GM19455 (cell line): ENCODE results near the gene CA10.

Experiments used
- ATAC-seq: cut with Tn5 transposase; IDR thresholded peaks from one replicate; pipeline ENCODE4 v1.9.1; 2021; ENCODE audit not compliant: unreplicated experiment

CA10 gene

DNA sequence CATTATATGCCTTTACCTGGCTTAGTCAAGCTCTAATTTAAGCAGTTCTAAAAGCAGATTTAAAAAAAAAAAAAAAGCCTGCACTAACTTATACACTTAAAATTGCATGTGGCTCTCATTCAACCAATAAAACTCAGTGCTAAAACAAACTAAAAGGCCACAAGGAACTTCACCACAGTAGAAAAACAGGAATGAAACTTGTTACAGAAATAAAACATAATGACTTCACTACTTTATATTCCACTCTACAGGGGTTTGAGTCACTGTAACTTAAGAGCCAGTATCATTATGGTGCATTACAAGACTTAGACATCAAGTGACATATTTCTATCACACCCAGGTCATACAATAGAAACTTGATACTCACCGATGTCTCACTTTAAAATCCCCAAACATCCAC, 11.1 kb downstream of the CA10 start:
- ATAC-seq, result no peak

DNA sequence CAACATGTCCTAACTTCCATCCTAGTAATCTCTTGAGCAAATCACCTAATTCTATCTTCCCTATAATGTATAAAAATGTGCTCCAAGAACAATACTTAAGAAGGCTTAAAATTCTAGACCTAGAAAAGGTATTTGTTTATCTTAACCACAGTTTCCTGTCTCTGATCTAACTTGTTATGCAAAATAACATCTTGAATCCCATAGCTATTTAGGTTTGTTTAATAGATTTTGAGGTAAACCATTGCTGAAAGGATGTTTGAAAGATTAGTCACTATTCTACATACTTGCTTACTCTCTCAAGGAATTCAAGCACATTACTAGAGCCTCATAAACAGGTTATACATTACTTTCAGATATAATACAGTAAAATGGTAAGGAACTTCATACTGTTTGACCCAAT, 13.0 kb downstream of the CA10 start:
- ATAC-seq, result no peak

DNA sequence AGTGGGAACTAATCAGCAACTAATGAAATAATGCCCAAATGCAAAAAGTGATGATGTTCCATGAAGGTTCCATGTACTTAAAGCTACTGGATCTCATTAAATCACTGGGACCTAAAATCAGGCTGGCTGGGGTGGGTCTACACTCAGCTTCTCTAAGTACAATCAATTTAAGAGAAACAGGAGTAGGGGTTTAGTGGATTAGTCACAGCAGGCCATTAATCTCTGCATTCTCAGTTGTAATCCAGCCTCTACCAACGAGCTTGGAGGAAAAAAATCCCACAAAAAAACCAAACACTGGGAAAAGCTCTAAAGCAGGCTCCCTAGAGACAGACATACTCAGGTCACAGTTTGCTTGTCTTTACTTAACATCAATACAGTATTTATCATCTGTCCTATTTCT, 15.0 kb downstream of the CA10 start:
- ATAC-seq, result no peak

DNA sequence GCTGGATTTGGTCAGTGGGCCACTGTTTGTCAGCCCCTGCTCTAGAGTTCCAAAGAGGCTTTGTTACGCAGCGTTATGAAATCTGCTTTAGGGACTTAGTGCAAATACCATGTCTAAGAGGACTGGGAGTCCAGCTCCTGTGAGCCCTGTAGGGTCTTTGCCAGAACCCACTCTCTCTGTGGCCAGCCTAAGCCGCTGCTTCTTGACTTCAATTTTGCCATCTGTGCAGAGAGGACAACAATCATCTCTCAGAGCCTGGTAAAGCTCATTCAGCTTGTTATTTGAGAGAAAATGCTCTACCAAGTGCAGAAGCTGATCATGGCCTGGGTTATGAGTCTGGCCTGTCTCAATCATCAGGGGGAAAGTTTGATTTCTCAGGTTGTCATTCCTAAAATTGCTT, 17.9 kb downstream of the CA10 start:
- ATAC-seq, result no peak

DNA sequence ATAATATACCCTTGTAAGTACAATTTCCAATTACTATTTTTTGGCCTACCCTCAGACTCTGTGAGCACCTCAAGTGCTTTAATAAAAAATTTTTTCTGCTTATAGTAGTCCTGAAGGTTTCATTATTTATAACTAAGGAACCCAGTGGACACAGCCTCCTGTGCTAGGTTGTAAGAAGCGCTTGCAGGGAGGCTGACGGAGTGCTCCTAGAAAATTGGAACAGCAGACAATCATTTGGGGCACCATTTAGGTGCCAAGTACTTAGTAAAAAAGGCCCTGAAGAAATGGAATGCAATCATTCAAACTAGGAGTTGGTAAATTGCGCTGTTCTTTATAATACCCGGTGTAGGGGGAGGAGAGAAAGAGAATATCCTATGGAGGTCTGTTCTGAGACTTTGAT, 19.8 kb downstream of the CA10 start:
- ATAC-seq, result no peak

DNA sequence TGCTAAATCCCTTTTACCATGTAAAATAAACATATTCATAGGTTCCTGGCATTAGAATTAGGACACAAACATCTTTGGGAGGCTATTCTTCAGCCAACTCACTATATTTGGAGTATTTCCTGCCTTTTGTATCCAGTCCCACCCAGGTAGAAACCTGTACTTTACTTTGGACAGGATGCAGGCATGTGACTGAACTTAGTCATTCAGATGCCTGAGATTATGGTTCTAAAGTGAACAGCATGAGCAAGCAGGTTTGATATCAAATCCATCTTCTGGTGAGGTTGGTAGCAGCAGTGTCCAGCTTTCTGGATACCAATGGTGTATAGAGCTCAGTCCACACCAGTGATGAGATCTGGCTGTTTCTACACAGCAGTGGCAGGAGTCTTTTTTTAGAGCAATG, 20.2 kb downstream of the CA10 start:
- ATAC-seq, result no peak

DNA sequence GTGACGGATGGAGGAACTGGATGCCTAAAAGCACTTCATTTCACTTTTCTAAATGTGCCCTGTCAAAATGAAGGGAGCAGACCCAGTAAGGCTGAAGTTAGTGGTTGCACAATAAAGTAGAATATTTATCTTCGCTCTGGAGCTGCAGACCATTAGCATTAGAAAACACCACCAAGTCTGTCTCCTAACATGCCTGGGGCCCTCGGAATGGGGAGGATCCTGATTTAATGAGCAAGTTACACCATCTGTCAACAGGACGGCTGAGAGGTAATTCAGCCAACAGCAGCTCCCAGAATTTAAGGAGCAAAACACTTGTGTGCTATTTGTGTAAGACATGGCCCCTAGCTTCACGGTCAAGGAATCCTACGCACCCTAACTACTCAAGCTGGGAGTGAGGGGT, 22.3 kb downstream of the CA10 start:
- ATAC-seq, result no peak

DNA sequence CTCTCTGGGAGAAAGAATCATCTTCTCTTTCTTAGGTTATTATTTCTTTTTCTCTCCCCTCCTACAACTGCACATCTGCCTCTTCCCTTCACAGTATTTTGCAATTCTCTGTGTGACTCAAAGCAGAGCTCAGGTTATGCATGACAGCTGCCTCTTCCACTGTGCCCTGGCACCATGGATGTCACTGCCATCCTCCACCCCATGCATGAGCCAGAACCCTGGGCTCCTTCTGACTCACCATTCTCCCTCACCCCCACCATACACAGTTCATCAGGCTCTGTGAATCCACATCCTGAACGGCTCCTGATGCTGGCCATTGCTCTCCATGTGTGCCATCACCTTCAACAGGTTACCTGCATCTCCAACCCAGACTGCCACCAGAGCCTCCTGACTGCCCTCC, 23.9 kb downstream of the CA10 start:
- ATAC-seq, result no peak

DNA sequence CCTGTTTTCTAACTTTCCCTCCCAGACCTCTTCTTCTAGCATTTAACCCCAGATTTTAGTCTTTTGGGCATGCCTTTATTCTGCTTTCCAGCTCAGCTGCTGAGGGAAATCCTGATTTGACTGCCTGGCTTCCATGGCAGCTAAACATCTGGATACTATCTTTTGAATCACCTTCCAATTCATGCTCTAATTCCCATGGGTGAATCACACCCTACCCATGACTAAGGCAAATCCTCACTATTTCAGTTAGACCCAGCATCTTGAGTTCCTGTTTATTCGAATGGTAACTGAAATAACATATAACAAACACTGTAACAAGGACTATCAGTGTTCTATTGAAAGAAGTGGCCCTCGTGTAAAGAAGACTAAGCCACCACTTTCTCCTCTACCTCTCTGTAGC, 29.8 kb downstream of the CA10 start:
- no peak for ATAC-seq

DNA sequence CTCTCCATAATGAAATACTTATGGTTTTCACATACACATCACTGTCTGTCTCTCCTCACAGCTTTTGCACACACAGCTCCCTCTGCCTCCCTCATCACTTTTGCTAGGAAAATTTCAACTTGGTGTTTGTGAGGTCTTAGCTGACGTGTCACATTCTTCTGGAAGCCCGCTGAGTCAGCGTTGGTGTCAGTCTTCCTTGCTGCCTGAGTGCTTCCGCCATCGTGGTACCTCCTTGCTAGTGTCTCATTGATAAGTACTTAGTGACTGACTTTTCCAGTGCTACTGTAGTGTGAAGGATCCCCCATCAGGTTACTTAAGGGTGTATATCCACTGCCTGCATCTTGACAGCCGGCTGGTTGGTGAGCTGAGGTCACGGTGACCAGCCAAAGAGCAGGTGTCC, 33.5 kb downstream of the CA10 start:
- ATAC-seq, result no peak

DNA sequence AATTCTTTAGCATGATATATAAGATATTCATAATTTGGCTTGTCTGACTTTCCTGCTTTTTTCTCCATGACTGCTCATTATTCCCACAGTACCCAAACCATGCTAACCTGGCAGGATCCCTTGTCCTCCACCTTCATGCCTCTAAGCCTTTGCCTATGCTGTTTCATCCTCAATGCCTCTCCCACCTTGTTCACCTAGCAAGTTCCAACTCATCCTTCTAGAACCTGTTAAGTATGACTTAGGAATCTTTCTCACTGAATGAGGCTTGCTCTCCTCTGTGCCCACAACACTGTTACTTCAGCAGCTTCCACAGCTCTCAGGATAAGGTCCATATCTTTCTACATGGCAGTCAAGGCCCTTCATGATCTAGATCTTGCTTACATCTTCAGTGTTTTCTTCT, 34.0 kb downstream of the CA10 start:
- no peak for ATAC-seq

DNA sequence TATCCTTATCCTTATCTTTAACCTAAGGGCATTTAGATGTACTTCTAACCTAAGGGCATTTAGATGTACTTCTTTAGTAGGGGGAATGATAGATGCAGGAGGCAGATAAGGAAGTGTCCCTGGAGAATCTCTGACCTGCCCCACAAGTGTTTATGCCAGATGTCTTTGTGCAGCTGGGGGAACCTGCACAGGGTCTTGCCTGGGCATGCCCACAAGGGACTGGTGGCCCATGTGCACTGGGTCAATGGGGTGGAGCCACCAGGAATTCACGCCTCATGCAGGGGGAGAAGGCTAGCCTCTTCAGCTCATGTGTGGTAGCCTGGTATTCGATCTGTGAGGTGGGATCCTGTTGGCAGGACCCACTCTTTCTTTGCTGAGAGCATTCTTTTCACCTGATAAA, 38.0 kb downstream of the CA10 start:
- ATAC-seq, result no peak

DNA sequence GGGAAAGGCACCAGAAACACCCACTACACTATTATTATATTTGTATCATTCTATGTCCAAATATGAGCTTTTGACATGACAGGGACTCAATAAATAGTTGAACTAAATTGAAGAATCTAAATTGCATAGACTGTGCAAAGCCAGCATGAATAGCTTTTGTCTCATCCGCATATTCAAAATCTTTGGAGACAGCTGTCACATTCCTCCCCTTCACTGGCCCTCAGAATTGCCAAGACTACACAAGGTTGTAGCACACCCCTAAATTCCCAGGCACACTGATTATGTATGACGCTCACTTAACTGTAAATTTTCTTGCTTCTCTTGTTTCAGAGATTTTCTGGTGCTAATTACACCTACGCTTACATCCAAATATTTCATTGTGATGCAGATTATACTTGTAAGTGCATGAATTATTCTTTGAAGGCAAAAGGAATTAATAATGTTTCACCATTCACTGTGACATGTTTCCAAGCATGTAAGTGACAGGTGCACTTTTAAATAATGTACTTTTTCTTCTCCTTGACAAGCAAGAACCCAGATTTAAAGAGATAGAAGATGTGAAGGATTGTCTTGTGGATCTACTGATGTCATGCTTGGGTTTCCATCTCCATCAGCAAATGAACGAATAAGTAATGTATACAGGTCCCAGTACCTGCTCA, 47.5 kb downstream of the CA10 start:
- ATAC-seq, result no peak

DNA sequence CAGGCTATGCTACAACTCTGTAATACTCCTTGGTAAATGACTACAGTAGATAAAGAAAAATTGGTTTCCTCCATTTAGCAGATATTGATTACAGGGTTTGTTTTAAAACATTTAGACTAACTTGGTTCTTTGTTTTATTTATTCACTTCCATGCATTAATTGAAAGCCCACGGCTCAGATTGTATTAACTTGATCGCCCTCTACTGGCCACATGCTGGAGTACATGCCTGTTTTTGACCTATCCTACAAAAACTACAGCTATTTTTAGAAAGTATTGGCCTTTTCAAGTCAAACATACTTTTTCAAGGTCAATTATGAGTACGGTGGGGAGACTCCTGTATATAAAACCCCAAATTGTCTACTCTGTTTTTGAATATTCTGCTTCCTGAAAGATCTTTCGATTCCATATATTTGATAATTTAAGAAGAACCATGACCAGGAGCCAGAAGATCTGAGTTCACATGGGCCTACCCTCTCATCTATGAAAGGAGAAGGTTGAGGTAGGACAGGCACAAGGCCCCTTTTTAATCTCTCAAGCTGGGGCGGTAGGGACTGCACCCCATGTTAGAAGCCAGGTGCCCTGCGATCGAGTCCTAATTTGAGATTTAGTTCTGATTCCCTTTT, 51.8 kb downstream of the CA10 start:
- no peak for ATAC-seq

DNA sequence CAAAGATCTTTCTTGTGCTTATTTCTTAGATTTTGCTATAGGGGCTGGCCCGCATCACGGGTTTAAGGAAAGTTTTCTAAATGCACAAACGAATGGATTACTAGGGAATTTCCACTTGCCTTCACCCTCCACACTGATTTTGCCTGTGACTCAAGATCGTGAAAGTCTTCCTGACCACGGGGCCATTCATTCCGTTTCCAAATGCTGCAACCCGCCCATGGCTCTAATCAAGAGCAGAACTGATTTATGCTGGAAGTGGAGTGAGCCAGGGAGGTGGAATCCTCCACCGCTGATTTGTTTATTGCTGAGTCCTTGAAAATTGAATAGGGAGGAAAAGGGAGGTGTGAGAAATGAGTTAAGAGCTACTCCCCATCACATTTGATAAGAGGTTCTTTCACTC, 52.4 kb downstream of the CA10 start:
- ATAC-seq, result no peak

DNA sequence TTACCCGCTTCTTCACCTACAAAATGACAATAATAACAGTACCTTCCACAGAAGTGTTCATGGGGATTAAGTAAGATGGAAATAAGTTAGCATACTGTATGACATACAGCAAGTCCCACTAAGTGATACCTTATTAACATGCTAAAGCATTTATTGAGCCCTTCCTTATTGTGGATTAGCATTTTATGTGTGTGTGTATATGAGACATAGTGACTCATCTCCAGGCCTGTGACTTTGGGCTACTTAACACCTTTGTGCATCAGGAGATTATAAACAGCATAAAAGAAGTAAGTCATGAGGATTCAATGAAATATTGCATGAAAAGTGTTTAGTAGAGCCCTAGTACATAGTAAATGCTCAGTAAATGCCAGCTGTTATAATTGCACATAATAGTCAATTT, 52.9 kb downstream of the CA10 start:
- no peak for ATAC-seq

DNA sequence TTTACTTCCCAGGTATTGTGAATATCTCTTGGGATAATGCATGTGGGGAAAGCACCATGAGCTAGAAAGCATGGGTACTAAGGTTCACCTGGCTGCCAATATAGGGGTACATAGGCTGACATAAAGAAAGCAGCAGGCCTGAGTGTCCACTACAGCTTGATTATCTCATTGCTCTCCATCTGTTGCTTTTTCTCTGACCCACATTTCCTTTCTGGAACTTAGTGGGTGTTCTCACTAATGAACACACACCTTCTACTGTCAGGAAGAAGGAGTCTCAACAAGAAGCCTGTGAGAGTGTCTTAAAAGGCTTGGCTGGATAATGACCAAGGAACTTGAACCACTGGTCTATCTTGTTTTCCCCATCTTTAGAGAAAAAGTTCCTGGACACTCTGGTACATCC, 62.5 kb downstream of the CA10 start:
- no peak for ATAC-seq

DNA sequence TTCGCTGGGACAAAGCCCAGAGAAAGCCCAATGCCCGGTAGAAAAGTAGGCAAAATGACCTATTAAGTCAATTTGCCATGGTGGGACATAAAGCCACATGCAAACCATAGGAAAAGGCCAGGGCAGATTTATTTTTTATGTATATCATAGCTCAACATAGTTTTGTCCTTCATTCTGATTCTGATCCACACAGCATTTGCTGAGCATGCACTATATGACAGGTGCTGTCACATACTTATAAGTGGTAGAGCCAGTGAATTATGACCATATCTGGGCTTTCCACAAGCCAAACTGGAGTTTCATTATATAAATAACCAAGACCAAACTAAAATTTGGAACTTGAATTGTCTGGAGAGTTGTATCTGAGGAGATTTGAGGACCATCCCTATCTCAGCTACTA, 74.3 kb downstream of the CA10 start:
- ATAC-seq, result no peak

DNA sequence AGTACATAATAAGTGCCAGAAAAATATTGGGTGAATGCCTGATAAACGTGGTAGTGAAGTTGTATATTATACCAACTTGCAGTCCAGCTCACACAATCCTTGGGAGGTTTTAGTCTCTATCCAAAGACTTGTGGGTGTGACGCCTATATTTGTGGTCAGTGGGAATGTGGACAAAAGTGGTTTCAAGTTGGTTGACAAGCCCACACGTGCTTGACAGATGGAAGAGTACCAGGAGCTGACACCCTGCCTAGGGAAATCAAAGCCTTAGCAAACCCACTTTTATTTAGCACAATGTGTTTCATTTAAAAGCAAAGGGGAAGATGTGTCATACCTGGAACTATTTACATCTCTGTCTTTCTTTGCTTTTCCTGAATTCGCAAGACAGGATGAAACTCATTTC, 79.0 kb downstream of the CA10 start:
- ATAC-seq, result no peak

DNA sequence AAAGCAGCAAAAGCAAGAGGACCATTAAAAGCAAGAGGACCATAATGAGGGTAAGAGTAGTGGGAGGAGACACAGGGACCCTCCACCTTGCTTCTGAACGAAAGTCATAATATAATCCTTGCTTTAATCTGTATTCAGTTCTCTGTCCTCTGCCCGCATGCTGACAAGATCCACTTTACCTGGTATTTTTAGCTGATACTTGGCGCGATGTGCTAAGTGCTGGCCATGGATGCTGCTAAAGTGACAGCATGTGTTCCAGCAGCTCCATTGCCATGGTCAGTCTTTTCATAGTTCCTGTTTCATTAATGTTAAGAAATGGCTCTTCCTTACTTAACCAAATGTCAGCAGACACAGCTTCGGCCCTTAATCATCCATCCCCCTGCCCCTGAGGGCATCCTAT, 86.8 kb downstream of the CA10 start:
- no peak for ATAC-seq

DNA sequence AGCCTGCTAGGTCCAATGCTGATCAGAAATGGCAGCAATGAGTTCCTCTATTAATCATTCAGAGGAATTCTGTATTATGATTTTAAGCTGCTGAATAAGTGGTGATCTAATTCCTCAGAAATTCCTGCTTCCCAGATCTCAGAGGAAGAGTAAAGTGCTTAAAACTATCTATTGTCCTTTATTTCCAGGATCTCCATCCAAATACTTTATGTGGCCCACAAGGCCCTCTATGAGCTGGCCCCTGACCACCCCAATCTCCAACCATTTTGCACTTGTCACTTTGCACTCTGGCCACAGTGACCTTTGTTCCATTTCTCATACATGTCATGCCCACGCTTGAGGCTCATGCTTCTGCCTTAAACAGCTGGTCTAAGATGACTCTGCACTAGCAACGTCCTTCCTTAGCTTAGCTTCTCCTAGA, 93.7 kb downstream of the CA10 start:
- no peak for ATAC-seq

DNA sequence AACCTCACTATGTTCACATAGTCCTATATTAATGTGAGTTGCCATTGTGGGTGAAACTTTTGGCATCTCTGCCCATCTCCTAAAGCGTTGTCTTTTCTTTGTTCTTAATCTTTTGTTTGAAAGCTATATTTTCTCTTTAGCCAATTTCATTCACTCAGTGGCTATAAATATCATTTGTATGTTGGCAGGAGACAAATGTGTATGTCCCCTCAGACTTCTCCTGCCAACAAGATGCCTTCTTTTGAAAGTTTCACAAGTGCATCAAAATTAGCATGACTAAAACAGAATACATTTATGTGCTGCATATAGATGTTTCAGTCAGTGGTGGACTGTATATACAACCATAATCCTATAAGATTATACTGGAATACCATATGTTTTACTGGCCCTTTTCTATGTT, 109.0 kb downstream of the CA10 start:
- ATAC-seq, result no peak

DNA sequence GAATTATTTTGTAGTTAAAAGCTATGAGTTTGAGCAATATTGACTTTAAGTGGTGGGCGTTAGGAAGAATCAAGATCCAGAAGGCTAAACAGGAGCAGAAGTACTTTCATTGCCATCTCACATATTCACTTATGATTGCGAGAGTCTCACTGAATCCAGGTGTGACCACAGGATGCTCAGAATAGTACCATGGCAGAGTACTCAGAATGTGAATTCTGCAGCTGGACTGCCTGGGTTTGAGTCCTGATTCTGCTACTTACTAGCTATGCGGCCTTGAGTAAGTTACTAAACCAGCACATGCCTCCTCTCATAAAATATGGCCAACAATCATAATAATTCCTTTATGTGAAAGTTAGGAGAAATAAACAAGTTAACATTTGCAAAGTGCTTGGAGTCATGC, 109.5 kb downstream of the CA10 start:
- ATAC-seq, result no peak
